Body of pancreas (tissue), 4 donors: ENCODE measurements around the gene ADAMTSL2.

Experiments
- CTCF ChIP-seq, 7 experiments: fragments of 450-650 bp in 4 of 7; fragments of 200-600 bp in 3 of 7; sonication (generic) in 3 of 7; IDR thresholded peaks; one replicate each; pipeline ENCODE4 v1.5.1; 2016 to 2019; ENCODE audit warnings: antibody characterized with exemption in 7 of 7
- POLR2A ChIP-seq, 3 donors: fragments of 450-650 bp; IDR thresholded peaks; one replicate each; pipeline ENCODE4 v1.6.1; 2016; ENCODE audit warnings: antibody characterized with exemption in 3 of 3, mild to moderate bottlenecking in 2 of 3

- TF ChIP-seq CTCF (IDR thresholded peaks at IDR 0.05) (no peak), POLR2A (IDR thresholded peaks at IDR 0.05) (no peak)
These were observed 48.8 kb upstream of the ADAMTSL2 start for GRCh38 chr9:133485531-133486260.
